HuH-7.5 (cell line): ENCODE data around the gene BRSK2.

ENCODE experiments used
- DNase-seq: peaks from one replicate; pipeline ENCODE4 v3.0.0; 2011; ENCODE audit warnings: low spot score

The BRSK2 gene

DNA sequence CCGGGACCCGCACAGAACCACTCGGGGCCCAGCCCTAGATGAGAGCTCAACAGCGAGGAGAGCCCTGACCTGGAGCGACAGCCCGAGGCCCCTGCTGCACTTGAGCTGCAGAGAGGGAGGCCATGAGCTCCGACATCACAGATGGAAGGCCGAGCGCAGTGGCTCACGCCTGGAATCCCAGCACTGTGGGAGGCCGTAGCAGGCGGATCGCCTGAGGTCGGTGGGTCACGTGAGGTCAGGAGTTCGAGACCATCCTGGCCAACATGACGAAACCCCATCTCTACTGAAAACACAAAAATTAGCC, 13.8 kb upstream of the BRSK2 start:
- no peak for DNase-seq

DNA sequence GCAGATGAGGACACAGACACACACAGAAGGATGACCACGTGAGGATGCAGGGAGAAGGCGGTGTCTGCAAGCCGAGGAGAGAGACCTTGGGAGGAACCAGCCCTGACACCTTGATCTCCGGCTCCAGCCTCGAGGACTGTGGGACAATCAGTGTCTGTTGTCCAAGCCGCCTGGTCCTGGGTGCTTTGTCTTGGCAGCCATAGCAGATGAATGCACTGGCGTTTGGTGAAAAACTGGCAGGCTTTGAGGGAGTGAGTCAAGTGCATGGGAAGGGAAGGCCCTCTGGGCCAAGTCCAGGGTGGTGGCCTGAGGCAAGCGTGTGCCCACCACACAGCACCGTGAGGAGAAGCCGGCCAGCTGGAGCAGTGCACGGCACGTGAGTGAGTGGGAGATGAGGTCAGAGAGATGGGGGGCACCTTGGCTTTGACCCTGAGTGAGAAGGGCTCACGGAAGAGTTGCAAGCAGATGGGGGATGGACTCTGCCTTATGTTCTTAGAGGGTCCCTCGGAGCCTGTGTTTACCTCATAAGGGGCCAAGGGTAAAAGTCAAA, 12.4 kb upstream of the BRSK2 start:
- DNase-seq, result no peak

DNA sequence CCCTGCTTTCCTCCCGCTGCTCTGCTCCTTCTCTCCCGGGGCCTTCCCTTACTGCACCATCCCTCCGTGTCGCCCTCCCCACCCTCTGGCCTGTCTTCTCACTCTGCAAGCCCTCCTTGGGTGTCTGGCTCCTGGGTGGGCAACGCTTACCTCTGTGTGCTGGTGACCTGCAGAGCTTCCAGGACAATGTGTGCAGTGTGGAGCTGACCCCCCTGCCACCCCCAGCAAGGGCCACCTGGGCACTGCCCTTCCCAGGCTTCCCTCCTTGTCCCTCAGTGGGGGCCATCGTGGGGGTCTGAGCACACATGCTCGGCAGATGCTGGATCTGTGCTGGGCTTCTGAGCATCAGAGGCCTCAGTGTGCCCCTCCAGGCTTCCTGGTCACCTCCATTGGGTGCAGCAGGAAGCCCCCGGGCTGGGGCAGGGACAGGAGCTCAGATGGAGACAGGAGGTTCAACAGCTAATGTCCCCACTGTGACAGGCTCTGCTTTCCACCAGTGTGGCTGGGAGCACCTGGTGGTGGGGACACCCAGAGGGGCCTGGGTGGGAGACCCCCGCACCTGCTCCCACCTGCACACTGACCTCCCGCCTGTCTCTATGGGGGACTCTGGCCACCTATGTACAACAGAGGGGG, 7.8 kb upstream of the BRSK2 start:
- no peak for DNase-seq

DNA sequence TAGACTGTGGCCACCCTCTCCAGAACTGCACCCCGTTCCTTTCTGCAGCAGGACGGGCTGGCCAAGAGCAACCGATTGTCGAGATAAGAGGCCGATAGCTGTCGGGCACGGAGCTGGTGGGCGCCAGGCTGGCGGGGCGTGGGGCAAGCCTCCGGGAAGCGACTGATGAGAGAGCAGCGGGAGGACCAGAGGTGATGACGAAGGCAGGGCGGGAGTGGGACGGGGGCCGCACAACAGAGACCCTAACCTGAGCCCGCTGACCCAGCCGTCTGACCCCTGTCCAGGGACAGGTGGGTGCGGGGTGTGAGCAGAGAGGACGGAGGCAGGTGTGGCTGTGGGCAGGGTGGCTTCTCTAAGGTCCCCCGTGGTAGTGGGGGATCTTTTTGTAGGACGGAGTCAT, 7.3 kb upstream of the BRSK2 start:
- DNase-seq, result no peak

DNA sequence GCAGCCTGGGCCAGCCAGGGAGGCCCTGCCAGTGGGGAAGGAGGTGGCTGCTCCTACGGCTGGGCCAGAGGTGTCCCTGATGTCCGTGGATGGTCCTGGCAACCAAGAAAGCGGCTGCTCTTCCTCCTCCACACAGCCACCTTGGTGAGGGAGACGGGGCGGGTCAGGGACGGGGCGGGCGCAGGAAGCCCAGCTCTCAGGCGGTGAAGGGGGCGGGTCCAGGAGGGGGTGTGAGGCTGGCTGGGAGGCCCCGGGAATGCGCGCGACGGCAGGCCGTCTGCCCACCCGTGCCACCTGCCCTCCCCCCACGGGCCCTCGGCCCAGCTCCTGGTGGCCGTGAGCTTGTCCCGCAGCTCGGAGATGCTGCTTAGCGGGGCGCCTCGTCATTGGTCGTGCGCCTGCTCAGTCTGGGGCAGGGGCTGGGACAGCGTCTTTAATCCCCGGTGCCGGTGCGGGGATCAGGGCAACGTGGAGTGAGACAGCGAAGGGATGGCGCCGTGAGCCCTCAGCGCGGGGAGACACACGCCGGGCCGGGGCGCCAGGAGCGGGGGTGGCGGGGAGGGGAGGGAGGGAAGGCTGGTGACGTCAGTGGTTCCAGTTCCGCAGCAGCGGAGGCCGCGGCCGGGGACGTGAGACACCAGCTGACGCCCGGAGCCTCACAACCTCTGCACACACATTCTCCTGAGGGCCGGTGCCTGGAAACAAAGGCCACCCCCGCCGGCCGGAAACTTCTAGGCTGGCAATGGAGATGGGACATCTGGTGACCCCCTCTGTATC, 6.7 kb upstream of the BRSK2 start:
- DNase-seq, result no peak

DNA sequence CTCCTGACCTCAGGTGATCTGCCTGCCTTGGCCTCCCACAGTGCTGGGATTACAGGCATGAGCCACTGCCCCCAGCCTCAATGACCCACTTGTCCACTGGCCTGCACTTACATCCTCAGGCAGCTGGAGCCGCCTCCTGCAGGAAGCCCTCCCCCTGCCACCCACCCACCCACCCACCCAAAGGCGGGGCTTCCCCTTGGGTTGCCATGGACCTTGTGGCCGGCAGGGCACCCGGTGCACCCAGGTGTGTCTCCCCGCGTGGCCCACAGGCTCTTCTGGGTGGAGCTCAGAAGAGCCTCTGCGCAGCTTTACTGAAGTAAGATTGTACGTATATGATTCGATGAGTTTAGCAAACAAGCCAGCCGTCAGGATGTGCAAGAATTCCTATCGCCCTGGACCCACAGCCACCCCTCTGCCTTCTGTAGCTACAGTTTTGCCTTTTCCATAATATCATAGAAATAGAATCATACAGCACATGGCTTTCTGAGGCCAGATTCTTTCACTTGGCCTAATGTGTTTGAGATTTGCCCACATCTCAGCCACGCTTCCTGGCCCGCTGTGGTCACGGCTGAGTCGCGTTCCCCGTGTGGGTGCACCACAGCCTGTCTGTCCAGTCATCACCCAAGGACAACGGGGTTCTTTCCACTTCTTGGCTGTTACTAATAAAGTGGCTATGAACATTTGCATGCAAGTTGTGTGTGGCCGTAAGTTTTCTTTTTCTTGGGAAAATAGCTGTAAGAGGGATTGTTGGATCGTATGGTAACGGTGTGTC, 5.3 kb upstream of the BRSK2 start:
- no peak for DNase-seq

DNA sequence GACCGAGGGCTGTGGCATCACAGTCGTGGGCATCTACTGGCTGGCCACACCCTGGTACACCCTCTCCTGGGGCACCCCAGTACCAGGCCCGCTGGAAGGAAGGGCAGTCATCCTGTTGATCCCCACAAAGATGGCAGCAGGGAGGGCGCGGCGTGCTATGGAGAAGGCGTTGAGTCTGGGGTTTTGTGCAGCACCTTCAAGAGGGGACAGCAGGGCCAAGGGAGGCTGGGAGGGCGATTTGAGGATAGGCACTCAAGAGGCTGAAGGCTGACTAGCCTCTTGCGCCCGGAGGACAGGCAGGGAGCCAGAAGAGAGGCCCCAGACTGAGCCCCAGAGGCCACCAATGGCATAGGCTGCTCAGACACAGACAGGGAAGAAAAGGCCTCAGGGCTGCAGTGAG, 2.2 kb upstream of the BRSK2 start:
- no peak for DNase-seq

DNA sequence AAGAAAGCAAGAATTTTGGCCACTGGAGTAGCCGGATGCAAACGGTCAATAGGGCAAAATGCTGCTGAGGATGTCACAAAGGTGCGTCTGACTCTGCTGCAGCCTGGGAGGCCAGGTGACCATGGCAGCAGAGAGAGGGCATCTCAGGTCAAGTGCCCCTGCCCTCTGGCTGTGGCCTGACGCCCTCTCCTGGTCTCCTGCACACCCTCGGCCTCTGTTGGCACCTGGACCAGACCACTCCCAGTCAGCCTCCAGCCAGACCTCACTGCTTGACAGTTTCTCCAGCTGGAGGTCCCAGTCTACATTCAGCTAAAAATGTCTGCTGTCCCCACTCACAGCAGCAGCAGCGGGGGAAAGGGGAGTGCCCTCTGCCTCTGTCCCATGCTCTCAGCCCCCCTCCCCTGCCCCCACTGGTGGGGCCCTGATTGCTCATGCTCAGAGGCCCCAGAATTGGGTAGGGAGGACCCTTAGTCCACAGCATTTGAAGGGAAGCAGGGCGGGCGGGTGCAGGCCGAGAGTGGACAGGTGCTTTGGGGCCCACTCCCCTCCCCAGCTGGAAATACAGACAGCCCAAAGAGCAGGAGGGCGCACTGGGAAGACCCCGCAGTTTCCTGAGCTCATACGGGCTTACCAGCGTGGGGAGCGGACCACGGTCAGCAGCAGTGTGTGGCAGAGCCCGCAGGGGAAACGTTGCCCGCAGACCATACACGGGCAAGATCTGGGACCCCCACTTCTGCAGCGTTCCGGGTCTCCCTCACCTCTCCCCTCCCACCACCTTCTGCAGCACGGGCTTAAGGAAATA, 1.6 kb upstream of the BRSK2 start:
- no peak for DNase-seq

DNA sequence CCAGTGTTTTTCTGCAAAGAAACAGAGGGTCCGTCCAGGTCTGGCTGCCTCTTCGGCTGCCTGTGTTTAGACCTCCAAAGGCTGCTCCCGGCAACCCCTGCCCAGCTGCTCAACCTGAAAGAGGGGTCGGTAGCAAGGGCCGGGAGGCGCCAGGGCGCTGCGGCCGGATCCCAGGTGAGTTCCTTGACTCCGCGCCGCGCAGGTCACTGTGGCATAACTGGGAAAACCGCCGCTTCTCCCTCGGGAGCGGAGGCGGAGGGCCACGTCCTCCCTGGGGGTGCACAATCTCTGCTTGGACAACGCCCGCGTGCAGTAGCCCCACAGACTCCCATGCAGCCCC, 1.0 kb upstream of the BRSK2 start:
- DNase-seq, result no peak

DNA sequence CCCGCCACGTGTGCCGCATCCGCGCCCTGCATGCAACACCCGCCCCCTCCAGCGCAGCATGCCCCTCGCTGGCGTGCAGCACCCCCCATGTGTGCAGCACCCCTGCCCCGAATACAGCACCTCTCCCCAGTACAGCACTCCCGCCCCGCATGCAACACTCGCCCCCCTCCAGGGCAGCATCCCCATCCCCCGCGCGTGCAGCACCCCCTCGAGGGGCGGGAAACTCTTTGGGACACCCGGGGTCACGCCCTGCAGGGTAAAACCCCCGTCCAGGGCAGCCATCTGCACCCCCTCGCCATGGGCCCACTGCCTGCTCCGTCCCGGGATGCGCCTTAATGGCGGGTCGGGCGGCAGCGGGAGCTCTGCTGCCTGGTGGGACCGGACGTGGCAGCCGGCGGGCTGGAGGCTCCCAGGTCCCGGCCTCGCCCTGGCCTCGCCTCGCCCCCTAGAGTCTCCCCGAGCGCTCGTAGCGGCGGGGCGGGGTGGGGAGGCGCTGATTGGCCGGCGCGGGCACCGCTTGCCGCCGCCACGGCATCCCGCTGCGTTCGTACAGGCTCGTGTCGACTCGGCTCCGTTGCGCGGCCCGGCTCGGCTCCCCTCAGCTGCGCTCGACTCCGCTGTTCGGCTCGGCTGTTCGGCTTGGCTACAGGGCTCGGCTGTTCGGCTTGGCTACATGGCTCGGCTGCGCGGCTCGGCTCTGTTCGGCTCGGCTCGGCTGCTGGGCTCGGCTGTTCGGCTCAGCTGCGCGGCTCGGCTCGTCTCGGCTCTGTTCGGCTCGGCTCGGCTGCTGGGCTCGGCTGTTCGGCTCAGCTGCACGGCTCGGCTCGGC, 417 bp upstream of the BRSK2 start:
- peak; percentile 98 for DNase-seq

DNA sequence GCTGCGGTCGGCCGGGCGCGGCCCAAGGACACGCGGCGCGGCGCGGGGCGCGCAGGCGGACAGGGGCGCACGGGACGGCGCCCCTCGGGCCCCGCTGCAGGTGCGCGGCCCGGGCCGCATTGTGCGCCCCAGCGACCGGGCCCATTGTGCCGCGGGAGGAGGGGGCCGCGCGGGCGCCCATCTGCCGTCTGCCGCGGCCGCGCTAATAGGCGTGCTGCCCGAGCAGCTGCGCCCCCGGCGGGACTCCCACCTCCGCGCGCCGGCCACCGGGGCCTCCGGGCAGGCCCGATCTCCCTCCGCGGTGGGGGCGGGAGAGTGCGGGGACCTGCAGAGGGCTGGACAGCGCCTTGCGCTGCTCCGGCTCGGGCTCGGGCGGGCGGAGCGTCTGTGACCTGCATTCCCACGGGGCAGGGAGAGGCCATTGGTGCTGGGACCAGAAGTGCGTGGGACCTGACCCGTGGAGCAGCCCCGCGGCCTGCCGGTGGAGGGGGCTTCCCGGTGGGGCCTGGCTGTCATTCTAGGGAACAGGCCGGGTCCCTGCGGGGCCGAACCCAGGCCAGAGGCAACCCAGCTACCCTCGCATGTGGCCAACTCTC, 933 bp downstream of the BRSK2 start:
- DNase-seq, result no peak

DNA sequence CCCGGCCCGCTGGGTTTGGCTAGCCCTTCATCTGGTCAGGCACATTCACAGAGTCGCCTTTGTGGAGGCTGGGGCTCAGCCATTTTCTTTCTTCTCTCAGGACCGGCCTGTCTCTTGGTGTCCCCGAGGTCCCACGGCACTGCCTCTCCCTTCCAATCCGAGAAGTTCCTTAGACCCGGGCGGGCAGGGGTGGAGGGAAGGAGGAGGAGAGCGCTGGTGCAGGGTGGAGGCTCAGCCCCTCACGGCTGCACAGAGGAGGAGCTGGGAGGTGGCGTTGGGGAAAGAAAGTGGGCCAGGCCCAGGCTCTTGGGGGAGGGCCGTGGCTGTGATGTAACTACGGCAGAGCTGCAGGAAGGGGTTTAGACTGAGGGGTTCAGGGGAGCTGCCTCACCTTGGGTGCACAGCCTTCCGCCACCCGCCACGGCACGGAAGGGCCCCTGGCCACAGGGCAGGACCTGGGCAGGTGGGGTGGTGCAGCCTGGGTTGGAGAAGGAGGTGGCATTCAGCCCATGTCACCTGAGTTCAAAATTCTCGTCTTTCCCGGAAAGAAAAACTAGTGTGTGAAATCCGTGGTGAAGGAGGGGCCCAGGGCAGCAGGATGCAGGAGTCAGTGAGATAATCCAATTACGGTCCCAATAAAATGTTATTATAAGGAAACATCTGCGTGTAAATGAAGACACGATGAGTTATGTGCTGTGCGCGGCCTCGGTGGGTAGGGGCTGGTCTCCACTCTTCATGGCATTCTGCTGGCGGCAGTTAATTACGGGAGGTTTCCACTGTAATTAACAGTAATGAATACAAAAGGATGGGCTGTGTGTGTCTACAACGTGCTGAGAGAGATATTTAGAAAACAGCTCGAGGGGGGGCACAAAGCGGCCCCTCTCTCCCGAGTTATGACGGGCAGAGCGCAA, 1.7 kb downstream of the BRSK2 start:
- no peak for DNase-seq

DNA sequence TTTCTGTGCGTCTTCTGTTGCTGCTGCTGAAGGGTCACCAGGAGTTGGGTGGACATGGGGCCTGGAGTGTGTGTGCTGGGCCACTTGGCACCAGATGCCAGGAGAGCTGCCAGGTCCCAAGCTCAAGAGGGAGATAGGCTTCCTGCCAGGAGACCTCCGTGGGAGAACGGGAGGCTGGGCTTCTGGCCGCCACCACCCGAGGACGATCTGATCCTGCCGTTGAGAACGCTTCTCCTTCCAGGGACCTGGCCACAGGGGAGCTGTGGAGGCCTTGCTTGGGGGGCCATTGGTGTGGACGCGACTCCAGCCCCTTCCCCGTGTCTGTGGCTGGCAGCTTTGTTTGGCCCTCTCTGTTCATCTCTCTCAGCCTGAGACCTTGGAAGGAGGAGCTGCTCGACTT, 2.4 kb downstream of the BRSK2 start:
- DNase-seq, result no peak

DNA sequence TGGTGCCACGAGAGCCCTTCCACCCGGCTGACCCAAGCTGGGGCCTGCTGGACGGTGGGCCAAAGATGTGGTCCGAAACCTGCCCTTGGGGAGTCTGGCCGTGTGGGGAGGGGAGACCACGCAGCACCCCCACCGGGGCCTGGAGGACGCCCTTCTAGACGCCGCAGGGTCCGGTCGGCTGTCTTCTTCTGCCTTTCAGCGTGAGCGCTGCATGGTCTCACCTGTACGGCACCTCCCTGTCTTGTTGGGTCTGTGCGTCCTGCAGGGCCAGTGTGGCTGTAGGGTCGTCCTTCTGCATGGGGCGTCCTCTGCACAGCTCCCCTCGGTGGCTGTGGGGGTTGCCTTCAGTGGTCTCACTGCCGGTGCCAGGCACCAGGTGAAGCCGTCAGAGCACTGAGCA, 2.8 kb downstream of the BRSK2 start:
- DNase-seq, result no peak

DNA sequence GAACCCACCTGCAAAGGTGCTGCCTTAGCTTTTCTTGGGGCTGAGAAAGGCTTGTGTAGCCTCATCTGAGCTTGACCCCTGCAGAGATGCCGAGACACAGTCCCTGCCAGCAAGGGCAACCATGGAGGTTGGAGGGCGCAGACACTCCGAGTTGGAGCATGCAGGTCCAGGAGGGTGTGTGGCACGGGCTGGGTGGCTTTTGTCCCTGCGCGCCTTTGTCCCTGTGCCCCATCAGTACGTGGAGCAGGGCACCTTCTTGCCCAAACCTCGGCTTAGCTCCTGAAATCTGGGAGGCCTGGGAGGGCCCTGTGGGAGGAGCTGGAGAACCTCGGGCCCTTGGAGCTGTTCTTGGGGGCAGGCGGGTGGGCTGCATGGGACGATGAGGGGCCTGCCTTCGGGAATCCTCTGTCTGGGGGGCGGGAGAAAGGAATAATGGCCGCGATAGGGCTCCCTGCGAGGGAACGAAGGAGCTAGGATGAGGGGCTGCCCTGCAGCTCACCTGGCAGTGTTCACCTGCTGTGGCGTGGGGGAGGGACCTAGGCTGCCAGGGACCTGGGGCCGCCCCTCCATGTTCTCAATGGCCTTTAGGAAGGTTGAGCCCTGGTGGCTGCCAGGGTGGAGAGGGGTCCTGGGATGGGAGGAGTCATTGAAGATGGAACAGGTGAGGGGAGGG, 3.4 kb downstream of the BRSK2 start:
- no peak for DNase-seq

DNA sequence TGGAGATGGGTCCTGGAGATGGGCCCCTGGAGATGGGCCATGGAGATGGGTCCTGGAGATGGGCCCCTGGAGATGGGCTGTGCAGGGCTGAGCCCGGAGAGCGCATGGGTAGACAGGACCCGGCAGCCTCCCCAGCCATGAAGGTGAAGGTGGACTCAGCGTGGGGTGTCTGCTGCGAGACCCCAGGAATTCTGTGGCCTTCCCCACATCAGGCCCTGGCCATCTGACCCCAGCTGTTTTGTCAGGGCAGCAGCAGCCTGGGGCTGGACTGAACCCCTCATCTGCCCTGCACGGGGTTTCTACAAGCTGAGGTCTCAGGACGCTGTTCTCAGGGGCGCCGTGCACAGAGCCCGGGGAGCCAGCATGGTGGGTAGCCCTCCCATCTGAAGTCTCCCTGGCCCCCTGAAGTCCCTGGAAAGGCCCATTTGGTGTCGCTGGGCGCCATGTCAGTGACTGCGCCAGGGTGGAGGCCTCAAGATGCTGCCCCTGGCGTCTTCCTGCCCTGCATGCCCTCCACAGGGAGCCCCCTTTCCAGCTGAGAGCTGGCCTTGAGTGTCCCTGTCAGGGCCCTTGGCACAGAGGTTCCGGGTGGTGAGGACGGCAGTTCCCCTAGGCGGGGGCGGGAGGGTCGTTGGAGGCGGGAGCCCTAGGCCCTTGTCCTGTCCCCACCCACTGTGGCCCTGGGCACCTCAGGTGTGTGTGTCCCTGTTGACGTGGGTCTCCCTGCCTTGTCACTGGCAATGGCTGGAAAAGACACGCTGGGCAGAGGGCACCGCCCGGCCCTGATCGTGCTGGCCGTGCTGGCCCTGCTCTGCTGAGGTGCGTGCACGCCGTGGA, 5.4 kb downstream of the BRSK2 start:
- DNase-seq, result no peak

DNA sequence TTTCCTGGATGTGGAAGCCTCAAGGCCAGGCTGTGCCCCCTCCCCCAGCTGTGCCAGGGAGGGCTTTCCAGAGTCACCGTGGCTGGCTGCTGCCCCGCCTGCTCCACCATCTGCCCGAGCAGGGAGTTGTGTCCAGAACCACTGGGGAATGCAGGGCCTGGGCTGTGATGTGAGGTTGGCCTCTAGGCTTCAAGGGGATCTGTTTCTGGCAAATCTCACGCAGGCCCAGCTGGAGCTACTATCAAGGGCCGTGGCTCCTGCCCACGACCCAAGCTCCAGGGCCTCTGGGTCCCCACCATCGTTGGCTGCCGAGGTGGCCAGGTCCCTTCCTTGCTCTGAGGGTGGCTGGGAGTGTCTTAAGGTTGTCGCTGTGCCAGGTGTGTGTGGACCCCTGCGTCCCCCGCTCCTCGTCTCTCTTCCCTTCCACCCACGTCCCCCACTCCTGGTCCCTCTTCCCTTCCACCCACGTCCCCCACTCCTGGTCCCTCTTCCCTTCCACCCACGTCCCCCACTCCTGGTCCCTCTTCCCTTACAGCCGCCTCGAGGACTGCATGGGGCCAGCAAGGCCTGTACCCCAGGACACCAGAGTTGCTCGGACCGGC, 6.1 kb downstream of the BRSK2 start:
- no peak for DNase-seq

DNA sequence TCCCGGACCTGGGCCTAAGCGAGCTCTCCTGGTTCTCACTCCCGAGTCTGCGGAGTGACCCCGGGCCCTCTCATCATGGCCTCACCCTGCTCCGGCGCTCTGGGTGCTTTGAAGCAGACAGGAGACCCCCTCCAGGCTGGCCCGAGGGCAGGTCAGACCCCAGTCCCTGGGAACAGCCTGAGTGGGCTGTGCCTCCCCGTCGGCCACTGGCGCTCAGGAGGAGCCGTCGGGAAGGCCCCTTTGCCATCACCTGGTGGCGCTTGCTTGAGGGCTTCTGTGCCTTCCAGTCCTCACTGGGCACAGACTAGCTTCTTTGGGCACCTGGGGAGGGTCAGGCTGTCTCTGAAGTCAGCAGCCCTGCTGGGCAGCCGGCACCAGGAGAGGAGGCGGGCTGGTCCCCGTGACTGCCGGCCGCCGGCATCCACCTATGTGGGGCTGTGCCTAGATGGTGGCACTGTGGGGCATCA, 6.7 kb downstream of the BRSK2 start:
- no peak for DNase-seq
